SK-N-SH treated with all-trans-retinoic acid at 6 μM for 48 hours (cell line): Measurements from ENCODE around the gene PRR23E.

Source experiments
- BACH2 ChIP-seq: fragments of 250-450 bp; sonication (Bioruptor Pico); IDR thresholded peaks from 2 replicates; pipeline ENCODE4 v1.9.0; 2021; ENCODE audit warnings: mild to moderate bottlenecking, borderline replicate concordance
- PPARA ChIP-seq: fragments of 250-450 bp; sonication (Bioruptor Pico); IDR thresholded peaks from 2 replicates; pipeline ENCODE4 v1.5.0; 2020; ENCODE audit warnings: mild to moderate bottlenecking, borderline replicate concordance
- RARB ChIP-seq: fragments of 250-450 bp; sonication (Bioruptor Pico); IDR thresholded peaks from 2 replicates; pipeline ENCODE4 v1.8.0; 2021; ENCODE audit warnings: mild to moderate bottlenecking, moderate library complexity

GRCh38 chr3:127159543-127159942, 33.4 kb upstream of the PRR23E start:
- no peak for TF ChIP-seq BACH2
- TF ChIP-seq PPARA, result no peak
- no peak for TF ChIP-seq RARB (CRISPR knock-in tag)
